Measurements from ENCODE around the gene CTPS2.

DNA sequence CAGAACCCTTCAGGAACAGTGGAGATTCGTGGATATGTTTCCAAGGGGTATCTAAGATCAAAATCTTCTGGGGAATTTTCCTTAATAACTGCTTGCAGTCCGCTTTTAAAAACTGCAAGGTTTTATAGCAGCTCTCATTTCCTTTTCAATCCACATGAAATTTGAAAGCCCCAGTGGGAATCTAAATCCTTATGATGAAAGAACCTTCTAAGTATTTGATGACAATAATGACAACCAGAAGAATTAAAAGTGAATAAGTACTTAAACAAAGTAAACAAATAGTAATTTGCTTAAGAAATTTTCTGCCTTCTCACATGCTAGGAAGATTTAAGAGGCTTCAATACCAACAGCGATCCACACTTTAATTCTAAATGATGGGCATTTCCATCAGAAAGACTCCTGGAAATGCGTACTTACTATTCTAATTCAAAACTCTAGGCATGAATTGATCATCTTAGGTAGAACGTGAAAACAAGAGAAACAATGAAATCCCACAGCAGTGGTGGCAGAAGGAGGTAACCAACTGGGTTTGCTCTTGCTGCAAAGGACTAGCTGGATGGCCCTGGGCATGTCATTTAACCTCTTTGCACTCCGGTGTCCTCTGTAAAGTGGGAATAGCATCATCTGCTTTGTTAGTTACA lies 100.1 kb downstream of the CTPS2 start:
- TF ChIP-seq TEAD4 (IDR thresholded peaks at IDR 0.05; ENCODE audit: borderline replicate concordance, insufficient read depth): no peak
- TF ChIP-seq, protein P1, sequence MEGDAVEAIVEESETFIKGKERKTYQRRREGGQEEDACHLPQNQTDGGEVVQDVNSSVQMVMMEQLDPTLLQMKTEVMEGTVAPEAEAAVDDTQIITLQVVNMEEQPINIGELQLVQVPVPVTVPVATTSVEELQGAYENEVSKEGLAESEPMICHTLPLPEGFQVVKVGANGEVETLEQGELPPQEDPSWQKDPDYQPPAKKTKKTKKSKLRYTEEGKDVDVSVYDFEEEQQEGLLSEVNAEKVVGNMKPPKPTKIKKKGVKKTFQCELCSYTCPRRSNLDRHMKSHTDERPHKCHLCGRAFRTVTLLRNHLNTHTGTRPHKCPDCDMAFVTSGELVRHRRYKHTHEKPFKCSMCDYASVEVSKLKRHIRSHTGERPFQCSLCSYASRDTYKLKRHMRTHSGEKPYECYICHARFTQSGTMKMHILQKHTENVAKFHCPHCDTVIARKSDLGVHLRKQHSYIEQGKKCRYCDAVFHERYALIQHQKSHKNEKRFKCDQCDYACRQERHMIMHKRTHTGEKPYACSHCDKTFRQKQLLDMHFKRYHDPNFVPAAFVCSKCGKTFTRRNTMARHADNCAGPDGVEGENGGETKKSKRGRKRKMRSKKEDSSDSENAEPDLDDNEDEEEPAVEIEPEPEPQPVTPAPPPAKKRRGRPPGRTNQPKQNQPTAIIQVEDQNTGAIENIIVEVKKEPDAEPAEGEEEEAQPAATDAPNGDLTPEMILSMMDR (IDR thresholded peaks at IDR 0.05): no peak
- TF ChIP-seq TAF1 (IDR thresholded peaks at IDR 0.05; ENCODE audit: borderline replicate concordance, low read depth, low read length): no peak
- TF ChIP-seq, protein P2, sequence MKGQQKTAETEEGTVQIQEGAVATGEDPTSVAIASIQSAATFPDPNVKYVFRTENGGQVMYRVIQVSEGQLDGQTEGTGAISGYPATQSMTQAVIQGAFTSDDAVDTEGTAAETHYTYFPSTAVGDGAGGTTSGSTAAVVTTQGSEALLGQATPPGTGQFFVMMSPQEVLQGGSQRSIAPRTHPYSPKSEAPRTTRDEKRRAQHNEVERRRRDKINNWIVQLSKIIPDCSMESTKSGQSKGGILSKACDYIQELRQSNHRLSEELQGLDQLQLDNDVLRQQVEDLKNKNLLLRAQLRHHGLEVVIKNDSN (IDR thresholded peaks at IDR 0.05; ENCODE audit: borderline replicate concordance, low read depth): no peak
- TF ChIP-seq RFX5 (IDR thresholded peaks at IDR 0.05; ENCODE audit: low read length): no peak
- TF ChIP-seq EZH2phosphoT487 (IDR thresholded peaks at IDR 0.05; ENCODE audit: borderline replicate concordance, low read depth): no peak
- no peak for TF ChIP-seq RAD21 (IDR thresholded peaks at IDR 0.05; ENCODE audit: low read length)
- TF ChIP-seq, protein P3, sequence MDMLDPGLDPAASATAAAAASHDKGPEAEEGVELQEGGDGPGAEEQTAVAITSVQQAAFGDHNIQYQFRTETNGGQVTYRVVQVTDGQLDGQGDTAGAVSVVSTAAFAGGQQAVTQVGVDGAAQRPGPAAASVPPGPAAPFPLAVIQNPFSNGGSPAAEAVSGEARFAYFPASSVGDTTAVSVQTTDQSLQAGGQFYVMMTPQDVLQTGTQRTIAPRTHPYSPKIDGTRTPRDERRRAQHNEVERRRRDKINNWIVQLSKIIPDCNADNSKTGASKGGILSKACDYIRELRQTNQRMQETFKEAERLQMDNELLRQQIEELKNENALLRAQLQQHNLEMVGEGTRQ (IDR thresholded peaks at IDR 0.05; ENCODE audit: borderline replicate concordance, low read depth, low read length): no peak
- TF ChIP-seq FOXM1 (IDR thresholded peaks at IDR 0.05; ENCODE audit: low read depth): no peak
- no peak for TF ChIP-seq GABPA (IDR thresholded peaks at IDR 0.05; ENCODE audit: low read depth)
- TF ChIP-seq CHD2 (IDR thresholded peaks at IDR 0.05; ENCODE audit: low read length, partially characterized antibody): no peak
- no peak for TF ChIP-seq RCOR1 (IDR thresholded peaks at IDR 0.05; ENCODE audit: low read length)
- TF ChIP-seq YY1 (IDR thresholded peaks at IDR 0.05; ENCODE audit: low read depth): no peak

All from SK-N-SH (cell line).